HCT116 (cell line): ENCODE measurements around the gene CTCFL. TPM values are rescaled to one million over a fixed set of nuclear protein-coding genes. Genes with fewer than 3 reads are reported as not detected.

Experiments used
- ATAC-seq: fragments of 200-7000 bp; cut with Tn5 transposase; 2 replicates; pipeline ENCODE4 v1.9.1; 2020; ENCODE audit warnings: mild to moderate bottlenecking, moderate library complexity
- BruUV-seq: library from RNA; stranded (reverse); fragments of 400-500 nt; replicated peaks from 2 replicates; lab custom pipeline; 2021; lab: Mats Ljungman, UMichigan
- CTCF ChIA-PET: fragments of 300-600 bp; sonication (Branson Sonifier 250); formaldehyde crosslinking; loops from one replicate; lab custom pipeline; 2021; ENCODE audit warnings: antibody characterized with exemption; lab: Charles Lee
- POLR2A ChIA-PET: fragments of 300-600, 350-600 bp; sonication (Branson Sonifier 250); formaldehyde crosslinking; loops from one replicate; lab custom pipeline; 2021; ENCODE audit warnings: antibody characterized with exemption; lab: Charles Lee
- RAD21 ChIA-PET, 2 experiments: fragments of 300-600 bp; sonication (Branson Sonifier 250); formaldehyde crosslinking; loops; one replicate each; lab custom pipeline; 2023; ENCODE audit warnings: low total read pairs in 2 of 2; ENCODE audit not compliant: uncharacterized antibody in 2 of 2, unreplicated experiment in 2 of 2, low non-redundant PET in 1 of 2; lab: Charles Lee
- DNase-seq: peaks from one replicate; pipeline ENCODE4 v3.0.0-alpha.2; 2010; ENCODE audit warnings: low read depth, low spot score
- H2AFZ ChIP-seq: fragments of 200-600 bp; shearing (Covaris generic), sonication (generic); 2 replicates; pipeline ENCODE4 v1.6.1; 2017; ENCODE audit warnings: low read depth, mixed run types, mixed read lengths, antibody characterized with exemption, low read length; ENCODE audit not compliant: poor library complexity, severe bottlenecking
- H3K27ac ChIP-seq: 2 replicates; pipeline ENCODE4 v1.5.1; 2012; ENCODE audit warnings: low read depth, low read length
- H3K27me3 ChIP-seq: fragments of 200-600 bp; sonication (generic); 2 replicates; pipeline ENCODE4 v1.6.1; 2016; ENCODE audit warnings: mixed run types, low read length, mixed read lengths; ENCODE audit not compliant: insufficient read depth
- H3K36me3 ChIP-seq, 2 experiments: fragments of 200-500 bp in 1 of 2; fragments of 200-600 bp in 1 of 2; sonication (Bioruptor generic) in 1 of 2; sonication (generic) in 1 of 2; 2 replicates each; pipeline versions ENCODE4 v1.5.1 to v1.6.1; 2014 to 2016; ENCODE audit warnings: low read length in 2 of 2, inconsistent platforms in 1 of 2, mixed read lengths in 1 of 2, mixed run types in 1 of 2; ENCODE audit not compliant: insufficient read depth in 2 of 2, control insufficient read depth in 1 of 2
- H3K4me1 ChIP-seq, 2 experiments: fragments of 200-600 bp in 1 of 2; sonication (generic) in 1 of 2; 2 replicates each; pipeline versions ENCODE4 v1.5.1 to v1.6.1; 2012 to 2017; ENCODE audit warnings: low read length in 2 of 2, inconsistent platforms in 1 of 2, mild to moderate bottlenecking in 1 of 2, mixed read lengths in 1 of 2, mixed run types in 1 of 2, moderate library complexity in 1 of 2; ENCODE audit not compliant: insufficient read depth in 2 of 2, control insufficient read depth in 1 of 2
- H3K4me2 ChIP-seq: fragments of 200-600 bp; sonication (generic); 2 replicates; pipeline ENCODE4 v1.6.1; 2017; ENCODE audit warnings: mixed run types, low read length, mixed read lengths
- H3K4me3 ChIP-seq, 2 experiments: fragments of 200-600 bp in 1 of 2; sonication (generic) in 1 of 2; replicated peaks in 1 of 2; 2 replicates each; pipeline ENCODE4 v1.5.1; 2011 to 2016; ENCODE audit warnings: low read length in 2 of 2, control low read depth in 1 of 2, low read depth in 1 of 2, mild to moderate bottlenecking in 1 of 2, mixed read lengths in 1 of 2, mixed run types in 1 of 2
- H3K79me2 ChIP-seq: fragments of 200-600 bp; sonication (generic); 2 replicates; pipeline ENCODE4 v1.6.1; 2017; ENCODE audit warnings: mild to moderate bottlenecking, mixed run types, low read length, moderate library complexity, mixed read lengths; ENCODE audit not compliant: insufficient read depth
- H3K9ac ChIP-seq: fragments of 200-600 bp; sonication (generic); 2 replicates; pipeline ENCODE4 v1.6.1; 2016; ENCODE audit warnings: low read length, mixed read lengths
- H3K9me2 ChIP-seq: fragments of 200-600 bp; sonication (generic), shearing (Covaris generic); 2 replicates; pipeline ENCODE4 v1.6.1; 2017; ENCODE audit warnings: mixed run types, mild to moderate bottlenecking, moderate library complexity; ENCODE audit not compliant: insufficient read depth
- H3K9me3 ChIP-seq, 2 experiments: fragments of 200-500 bp in 1 of 2; fragments of 200-600 bp in 1 of 2; sonication (Bioruptor generic) in 1 of 2; sonication (generic) in 1 of 2; 2 replicates each; pipeline ENCODE4 v1.6.1; 2014 to 2017; ENCODE audit warnings: low read length in 2 of 2, mixed read lengths in 2 of 2, inconsistent platforms in 1 of 2, low read depth in 1 of 2, mild to moderate bottlenecking in 1 of 2, mixed run types in 1 of 2, moderate library complexity in 1 of 2; ENCODE audit not compliant: control insufficient read depth in 1 of 2, insufficient read depth in 1 of 2
- H4K20me1 ChIP-seq: fragments of 200-600 bp; sonication (generic), shearing (Covaris generic); 2 replicates; pipeline ENCODE4 v1.6.1; 2017; ENCODE audit warnings: mixed run types, mild to moderate bottlenecking, moderate library complexity; ENCODE audit not compliant: insufficient read depth
- CBX3 ChIP-seq: IDR thresholded peaks from 2 replicates; pipeline ENCODE4 v1.6.1; 2012; ENCODE audit warnings: low read depth
- CEBPB ChIP-seq: IDR thresholded peaks from 2 replicates; pipeline ENCODE4 v1.6.1; 2012; ENCODE audit warnings: low read depth
- CTCF ChIP-seq, 3 experiments: fragments of 200-600 bp in 1 of 3; sonication (generic) in 1 of 3; IDR thresholded peaks in 2 of 3; conservative IDR thresholded peaks in 1 of 3; 2 replicates each; pipeline ENCODE4 v1.5.1; 2012 to 2017; ENCODE audit warnings: low read depth in 2 of 3, low read length in 2 of 3, antibody characterized with exemption in 1 of 3, borderline replicate concordance in 1 of 3, control low read depth in 1 of 3, mild to moderate bottlenecking in 1 of 3, mixed read lengths in 1 of 3, mixed run types in 1 of 3, moderate library complexity in 1 of 3; ENCODE audit not compliant: insufficient read depth in 1 of 3
- EGR1 ChIP-seq: IDR thresholded peaks from 2 replicates; pipeline ENCODE4 v1.6.1; 2012; ENCODE audit warnings: low read depth
- EZH2 ChIP-seq: fragments of 200-600 bp; sonication (generic); IDR thresholded peaks from 2 replicates; pipeline ENCODE4 v1.6.1; 2017; ENCODE audit warnings: antibody characterized with exemption, mixed run types
- EZH2phosphoT487 ChIP-seq: fragments of 200-600 bp; IDR thresholded peaks from 2 replicates; pipeline ENCODE4 v1.6.1; 2018; ENCODE audit warnings: antibody characterized with exemption, borderline replicate concordance
- FOSL1 ChIP-seq: IDR thresholded peaks from 2 replicates; pipeline ENCODE4 v1.6.1; 2012; ENCODE audit warnings: low read depth
- RAD21 ChIP-seq: IDR thresholded peaks from 2 replicates; pipeline ENCODE4 v1.6.1; 2012; ENCODE audit warnings: low read depth, mild to moderate bottlenecking
- ZFX ChIP-seq: fragments of 450-650 bp; IDR thresholded peaks from 2 replicates; pipeline ENCODE4 v1.6.1; 2017
- ZNF274 ChIP-seq: fragments of 200-500 bp; sonication (Bioruptor generic); IDR thresholded peaks from 2 replicates; pipeline ENCODE4 v1.6.1; 2014; ENCODE audit warnings: mild to moderate bottlenecking, low read depth, low read length, inconsistent platforms
- intact Hi-C: fragments of 100-400 bp; cut with micrococcal nuclease; formaldehyde crosslinking; loops from 2 replicates; pipeline ENCODE4 v1.10.0; 2022
- total RNA-seq: library from RNA; stranded (reverse); gene quantifications from one replicate; pipeline ENCODE4 v1.2.1, GENCODE V29; 2021; ENCODE audit not compliant: unreplicated experiment
- TF ChIP-seq, protein P1 (sequence below): IDR thresholded peaks from 2 replicates; pipeline ENCODE4 v1.6.1; 2012; ENCODE audit warnings: low read depth
- TF ChIP-seq, protein P2 (sequence below): IDR thresholded peaks from 2 replicates; pipeline ENCODE4 v1.6.1; 2011; ENCODE audit warnings: mild to moderate bottlenecking, low read length, moderate library complexity; ENCODE audit not compliant: insufficient replicate concordance; ENCODE audit errors: extremely low read depth

Gene CTCFL
- total RNA-seq, 1 experiment from 2014 or later, result 0.34 TPM

DNA sequence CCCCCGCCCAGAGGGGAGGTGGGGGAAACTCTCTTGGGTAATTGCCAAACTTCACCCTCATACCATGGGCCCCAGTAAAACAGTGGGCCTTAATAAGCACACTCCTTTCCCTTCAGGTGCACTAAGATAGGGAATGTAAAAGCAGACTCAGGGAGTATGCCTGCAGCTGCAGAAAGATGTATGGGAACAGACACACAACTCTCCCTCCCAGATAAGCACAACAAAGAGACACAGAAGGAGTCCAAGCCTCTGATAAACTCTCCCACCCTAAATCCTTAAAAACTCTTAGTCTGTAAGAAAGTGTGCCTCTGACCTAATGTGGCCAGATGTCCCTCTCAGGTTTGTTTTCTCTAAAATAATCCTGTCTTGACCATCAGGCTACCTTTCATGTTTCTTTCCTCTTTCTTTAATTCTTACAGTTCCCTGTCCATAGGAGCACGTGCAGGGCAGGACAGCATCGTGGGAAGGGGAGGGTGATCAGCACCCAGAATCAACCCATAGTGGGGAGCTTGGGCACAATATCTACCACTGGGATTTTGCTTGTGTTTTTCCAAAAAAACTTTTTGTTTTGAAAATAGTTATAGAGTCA, 11.3 kb upstream of the CTCFL start:
- ChIA-PET CTCF (no interaction called here), POLR2A (no interaction called here), RAD21 (no interaction called here)
- H3K79me2 ChIP-seq, result no peaks in the 10 kb centered on the region
- H3K4me3 ChIP-seq, result no peak overlapping the region
- DNase-seq (no peak), ATAC-seq (no peak)
- no peaks in the 10 kb centered on the region for H4K20me1 ChIP-seq
- H3K9me3 ChIP-seq, result no peaks in the 10 kb centered on the region
- no peak overlapping the region for H3K4me2 ChIP-seq
- H3K27ac ChIP-seq, result no peak overlapping the region
- H3K4me1 ChIP-seq, result no peaks in the 10 kb centered on the region
- H3K9ac ChIP-seq, result no peak overlapping the region
- H2AFZ ChIP-seq, result no peak overlapping the region
- peaks cover 51% of the 10 kb centered on the region for H3K27me3 ChIP-seq
- no TSS peak for BruUV-seq
- no peaks in the 10 kb centered on the region for H3K36me3 ChIP-seq
- TF ChIP-seq EZH2, result no peak
- TF ChIP-seq, protein P1, sequence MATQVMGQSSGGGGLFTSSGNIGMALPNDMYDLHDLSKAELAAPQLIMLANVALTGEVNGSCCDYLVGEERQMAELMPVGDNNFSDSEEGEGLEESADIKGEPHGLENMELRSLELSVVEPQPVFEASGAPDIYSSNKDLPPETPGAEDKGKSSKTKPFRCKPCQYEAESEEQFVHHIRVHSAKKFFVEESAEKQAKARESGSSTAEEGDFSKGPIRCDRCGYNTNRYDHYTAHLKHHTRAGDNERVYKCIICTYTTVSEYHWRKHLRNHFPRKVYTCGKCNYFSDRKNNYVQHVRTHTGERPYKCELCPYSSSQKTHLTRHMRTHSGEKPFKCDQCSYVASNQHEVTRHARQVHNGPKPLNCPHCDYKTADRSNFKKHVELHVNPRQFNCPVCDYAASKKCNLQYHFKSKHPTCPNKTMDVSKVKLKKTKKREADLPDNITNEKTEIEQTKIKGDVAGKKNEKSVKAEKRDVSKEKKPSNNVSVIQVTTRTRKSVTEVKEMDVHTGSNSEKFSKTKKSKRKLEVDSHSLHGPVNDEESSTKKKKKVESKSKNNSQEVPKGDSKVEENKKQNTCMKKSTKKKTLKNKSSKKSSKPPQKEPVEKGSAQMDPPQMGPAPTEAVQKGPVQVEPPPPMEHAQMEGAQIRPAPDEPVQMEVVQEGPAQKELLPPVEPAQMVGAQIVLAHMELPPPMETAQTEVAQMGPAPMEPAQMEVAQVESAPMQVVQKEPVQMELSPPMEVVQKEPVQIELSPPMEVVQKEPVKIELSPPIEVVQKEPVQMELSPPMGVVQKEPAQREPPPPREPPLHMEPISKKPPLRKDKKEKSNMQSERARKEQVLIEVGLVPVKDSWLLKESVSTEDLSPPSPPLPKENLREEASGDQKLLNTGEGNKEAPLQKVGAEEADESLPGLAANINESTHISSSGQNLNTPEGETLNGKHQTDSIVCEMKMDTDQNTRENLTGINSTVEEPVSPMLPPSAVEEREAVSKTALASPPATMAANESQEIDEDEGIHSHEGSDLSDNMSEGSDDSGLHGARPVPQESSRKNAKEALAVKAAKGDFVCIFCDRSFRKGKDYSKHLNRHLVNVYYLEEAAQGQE, result no peak
- intact Hi-C loops, result no loop called here
- H3K9me2 ChIP-seq, result no peaks in the 10 kb centered on the region

GRCh38 chr20:57535297-57535696, 10.4 kb upstream of the CTCFL start:
- CTCF ChIA-PET, result no interaction called here
- TF ChIP-seq, protein P2, sequence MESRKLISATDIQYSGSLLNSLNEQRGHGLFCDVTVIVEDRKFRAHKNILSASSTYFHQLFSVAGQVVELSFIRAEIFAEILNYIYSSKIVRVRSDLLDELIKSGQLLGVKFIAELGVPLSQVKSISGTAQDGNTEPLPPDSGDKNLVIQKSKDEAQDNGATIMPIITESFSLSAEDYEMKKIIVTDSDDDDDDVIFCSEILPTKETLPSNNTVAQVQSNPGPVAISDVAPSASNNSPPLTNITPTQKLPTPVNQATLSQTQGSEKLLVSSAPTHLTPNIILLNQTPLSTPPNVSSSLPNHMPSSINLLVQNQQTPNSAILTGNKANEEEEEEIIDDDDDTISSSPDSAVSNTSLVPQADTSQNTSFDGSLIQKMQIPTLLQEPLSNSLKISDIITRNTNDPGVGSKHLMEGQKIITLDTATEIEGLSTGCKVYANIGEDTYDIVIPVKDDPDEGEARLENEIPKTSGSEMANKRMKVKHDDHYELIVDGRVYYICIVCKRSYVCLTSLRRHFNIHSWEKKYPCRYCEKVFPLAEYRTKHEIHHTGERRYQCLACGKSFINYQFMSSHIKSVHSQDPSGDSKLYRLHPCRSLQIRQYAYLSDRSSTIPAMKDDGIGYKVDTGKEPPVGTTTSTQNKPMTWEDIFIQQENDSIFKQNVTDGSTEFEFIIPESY, result no peak
- TF ChIP-seq ZFX, result no peak
- no peak for TF ChIP-seq EZH2
- TF ChIP-seq FOSL1, result no peak
- TF ChIP-seq EGR1, result no peak
- TF ChIP-seq EZH2phosphoT487, result no peak
- no peak for TF ChIP-seq RAD21
- no peak for TF ChIP-seq CBX3
- no peak for TF ChIP-seq CTCF (IDR thresholded peaks at IDR 0.05 in 2 of 3, conservative IDR thresholded peaks at IDR 0.05 in 1 of 3; ENCODE audit: borderline replicate concordance in 1 of 3, insufficient read depth in 1 of 3, low read depth in 2 of 3, low read length in 2 of 3)
- no peak for TF ChIP-seq ZNF274
- no peak for TF ChIP-seq CEBPB

More at GRCh38 chr20:57535297-57535696, 10.4 kb upstream of the CTCFL start:
- H3K4me1 ChIP-seq, result no peaks in the 10 kb centered on the region
- H3K9me3 ChIP-seq, result no peaks in the 10 kb centered on the region
- no peaks in the 10 kb centered on the region for H3K36me3 ChIP-seq
- no peak overlapping the region for H3K4me3 ChIP-seq
- ChIA-PET POLR2A (no interaction called here), RAD21 (interaction anchor here in 1 of 2 experiments (0.7 kb wide), 1 partner anchor 1619 kb away, joined by 4 read pairs; no protein-coding TSS in a partner anchor)
- no peak overlapping the region for H3K4me2 ChIP-seq
- ATAC-seq, result no peak
- H3K79me2 ChIP-seq, result no peaks in the 10 kb centered on the region
- H4K20me1 ChIP-seq, result no peaks in the 10 kb centered on the region
- no peak overlapping the region for H3K27ac ChIP-seq
- DNase-seq, result no peak
- no TSS peak for BruUV-seq
- no peak overlapping the region for H3K9ac ChIP-seq
- peaks cover 46% of the 10 kb centered on the region for H3K27me3 ChIP-seq
- intact Hi-C loops, result no loop called here
- no peak overlapping the region for H2AFZ ChIP-seq
- H3K9me2 ChIP-seq, result no peaks in the 10 kb centered on the region
